HG03103 (cell line): Measurements from ENCODE around the gene PDIA5.
"Not testable (repeated sequence)": the region's sequence is repeated elsewhere in the genome, so short reads cannot be mapped to it uniquely, and the experiment has no call there.

Experiments
- ATAC-seq: cut with Tn5 transposase; IDR thresholded peaks from one replicate; pipeline ENCODE4 v1.9.1; 2021; ENCODE audit warnings: low read depth; ENCODE audit not compliant: unreplicated experiment

Gene PDIA5

DNA sequence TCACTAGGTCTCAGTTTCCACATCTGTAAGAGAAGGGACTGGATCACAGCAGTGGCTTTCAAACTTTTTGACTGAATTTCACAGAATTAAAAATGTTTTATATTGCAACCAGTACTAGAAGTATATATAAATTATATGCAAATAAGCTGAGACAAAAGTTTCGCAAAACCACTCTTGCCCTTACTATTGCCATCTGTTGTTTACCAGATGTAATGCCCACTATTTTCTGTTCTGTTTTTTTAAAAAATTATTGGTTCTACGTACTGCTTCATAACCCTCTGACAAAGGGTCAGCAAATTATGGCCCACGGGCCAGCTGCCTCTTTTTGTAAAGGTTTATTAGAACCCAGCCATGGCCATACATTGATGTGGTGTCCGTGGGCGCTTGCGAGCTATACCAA is 44.8 kb downstream of the PDIA5 start:
- ATAC-seq, result no peak

DNA sequence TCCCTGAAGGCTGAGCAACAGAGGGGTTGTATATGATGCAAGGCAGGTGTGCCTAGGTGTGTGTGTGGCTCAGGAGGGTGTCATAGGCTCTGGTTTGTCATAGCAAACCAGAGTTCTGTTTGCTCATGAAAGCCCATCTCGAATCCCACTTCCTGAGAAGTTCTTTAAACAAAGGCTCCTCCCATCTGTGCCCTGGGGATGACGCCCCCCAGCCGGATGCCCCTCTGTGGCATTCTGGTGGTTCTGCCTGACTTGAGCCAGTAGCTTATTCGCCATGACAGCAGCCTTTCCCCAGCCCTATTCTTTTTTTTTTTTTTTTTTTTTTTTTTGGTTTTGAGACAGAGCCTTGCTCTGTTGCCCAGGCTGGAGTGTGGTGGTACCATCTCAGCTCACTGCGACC is 45.4 kb downstream of the PDIA5 start:
- ATAC-seq, result no peak

DNA sequence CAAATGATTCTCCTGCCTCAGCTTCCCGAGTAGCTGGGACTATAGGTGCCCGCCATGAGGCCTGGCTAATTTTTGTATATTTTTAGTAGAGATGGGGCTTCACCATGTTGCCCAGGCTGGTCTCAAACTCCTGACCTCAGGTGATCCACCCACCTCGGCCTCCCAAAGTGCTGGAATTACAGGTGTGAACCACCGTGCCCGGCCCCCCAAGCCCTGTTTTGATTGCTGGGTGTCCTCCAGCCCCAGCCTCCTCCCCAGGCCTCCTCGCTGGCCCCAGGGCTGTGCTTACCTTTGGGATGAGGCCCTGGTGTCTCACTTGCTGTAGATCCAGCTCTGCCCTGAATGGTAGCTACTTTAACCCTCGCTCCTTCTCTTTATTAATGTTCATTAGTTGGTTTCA is 45.8 kb downstream of the PDIA5 start:
- ATAC-seq, result not testable (repeated sequence)

GRCh38 chr3:123113889-123114450 is 47.1 kb downstream of the PDIA5 start:
- ATAC-seq, result no peak

- no peak for ATAC-seq
These were observed 49.3 kb downstream of the PDIA5 start for GRCh38 chr3:123116116-123116515.

GRCh38 chr3:123119388-123119787 is 52.6 kb downstream of the PDIA5 start:
- ATAC-seq, result no peak

- no peak for ATAC-seq
These were observed 53.0 kb downstream of the PDIA5 start for GRCh38 chr3:123119802-123120201.

GRCh38 chr3:123120573-123120972 is 53.7 kb downstream of the PDIA5 start:
- ATAC-seq, result no peak

DNA sequence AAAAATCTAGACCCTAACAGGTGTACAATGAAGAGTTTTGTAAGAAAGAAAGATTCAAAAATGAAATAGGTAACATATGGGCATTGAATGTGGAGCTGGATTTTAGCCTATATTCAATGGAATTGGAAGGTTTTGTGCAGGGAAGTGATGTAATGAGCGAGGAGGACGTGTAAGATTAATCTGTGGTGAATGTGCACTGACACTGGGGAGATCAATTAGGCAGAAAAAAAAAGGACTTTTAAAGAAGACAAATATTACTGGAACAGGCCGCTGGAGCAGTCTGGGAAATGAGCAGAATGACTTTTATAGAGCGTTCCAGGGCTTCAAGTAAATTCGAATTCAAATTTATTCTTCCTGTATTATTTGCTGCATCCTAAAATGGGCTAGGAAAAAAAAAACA is 55.2 kb downstream of the PDIA5 start:
- ATAC-seq, result no peak

GRCh38 chr3:123122525-123123315 is 55.9 kb downstream of the PDIA5 start:
- no peak for ATAC-seq

DNA sequence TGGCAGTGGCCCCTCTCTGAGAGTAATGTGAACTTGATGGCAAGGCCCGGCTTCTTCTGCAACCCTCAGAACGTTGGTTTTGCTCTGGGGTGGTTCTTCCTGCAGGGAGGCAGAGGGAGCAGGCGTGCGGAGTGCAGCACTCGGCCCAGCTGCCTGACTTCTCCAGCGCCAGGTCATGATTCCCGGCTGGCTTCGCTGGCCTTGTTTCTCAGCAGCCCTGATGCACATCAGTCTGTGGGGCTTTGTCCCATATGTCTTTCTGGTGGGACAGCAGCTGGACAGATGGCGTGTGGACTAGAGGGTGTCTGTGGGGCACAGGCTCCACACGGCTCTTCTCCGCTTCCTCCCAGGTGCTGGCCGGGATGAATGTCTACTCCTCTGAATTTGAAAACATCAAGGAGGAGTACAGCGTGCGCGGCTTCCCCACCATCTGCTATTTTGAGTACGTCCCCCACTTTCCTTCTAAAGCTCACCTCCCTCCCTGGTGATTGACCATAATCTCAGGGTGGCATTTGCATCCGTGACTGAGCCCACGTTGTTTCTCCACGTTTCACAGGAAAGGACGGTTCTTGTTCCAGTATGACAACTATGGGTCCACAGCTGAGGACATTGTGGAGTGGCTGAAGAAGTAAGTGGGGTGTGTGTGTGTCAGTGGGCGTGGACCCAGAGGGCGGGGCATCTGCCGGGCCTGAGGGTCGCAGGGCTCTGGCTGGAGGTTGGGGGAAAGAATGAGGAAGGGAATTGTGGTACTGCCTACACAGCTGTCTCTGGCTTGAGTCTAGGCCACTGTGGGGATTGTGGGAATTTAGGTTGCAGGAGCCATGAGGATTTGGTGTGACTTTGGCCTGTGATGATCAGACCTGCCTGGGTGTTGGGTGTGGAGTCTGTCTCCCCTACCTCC is 57.1 kb downstream of the PDIA5 start:
- ATAC-seq, result no peak

- no peak for ATAC-seq
These were observed 58.1 kb downstream of the PDIA5 start for GRCh38 chr3:123124971-123125370.

DNA sequence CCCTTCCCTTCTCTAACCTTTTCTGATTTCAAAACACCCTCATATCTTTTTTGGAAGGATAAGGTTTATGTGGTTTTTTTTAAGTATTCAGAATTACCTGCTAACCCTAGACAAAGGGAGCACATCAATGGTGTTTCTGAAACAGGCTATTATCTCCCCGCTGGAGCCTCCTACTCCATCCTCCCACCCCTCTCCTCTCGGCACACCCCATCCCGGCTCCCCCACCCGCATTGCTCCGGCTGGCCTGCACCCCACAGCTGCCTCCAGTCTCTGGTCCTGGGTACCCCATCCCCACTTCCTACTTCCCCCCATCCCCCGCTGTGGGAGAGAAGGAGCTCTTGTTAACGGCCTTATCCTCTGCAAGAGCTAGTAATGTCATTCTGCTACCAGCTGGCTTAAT is 59.2 kb downstream of the PDIA5 start:
- ATAC-seq, result no peak

GRCh38 chr3:123126653-123127052 is 59.8 kb downstream of the PDIA5 start:
- ATAC-seq, result no peak

DNA sequence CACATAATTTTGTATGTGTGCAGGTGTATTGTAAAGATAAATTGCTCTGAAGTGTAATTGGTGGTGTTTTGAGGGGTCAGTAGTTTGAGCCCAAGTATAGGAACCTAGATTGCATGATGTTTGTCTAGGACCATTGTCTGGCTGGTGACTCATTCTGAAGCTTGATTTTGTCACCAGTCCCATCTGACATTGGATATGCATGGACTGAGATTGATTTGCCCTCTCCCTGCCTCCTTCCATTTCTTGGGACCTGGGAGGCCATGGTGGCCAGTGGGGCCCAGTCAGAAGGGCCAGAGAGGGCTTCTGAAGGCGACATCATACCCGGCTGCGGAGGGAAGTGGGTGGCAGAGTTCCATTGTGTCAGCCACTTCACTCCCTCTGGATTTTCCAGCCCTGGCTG is 62.3 kb downstream of the PDIA5 start:
- no peak for ATAC-seq

DNA sequence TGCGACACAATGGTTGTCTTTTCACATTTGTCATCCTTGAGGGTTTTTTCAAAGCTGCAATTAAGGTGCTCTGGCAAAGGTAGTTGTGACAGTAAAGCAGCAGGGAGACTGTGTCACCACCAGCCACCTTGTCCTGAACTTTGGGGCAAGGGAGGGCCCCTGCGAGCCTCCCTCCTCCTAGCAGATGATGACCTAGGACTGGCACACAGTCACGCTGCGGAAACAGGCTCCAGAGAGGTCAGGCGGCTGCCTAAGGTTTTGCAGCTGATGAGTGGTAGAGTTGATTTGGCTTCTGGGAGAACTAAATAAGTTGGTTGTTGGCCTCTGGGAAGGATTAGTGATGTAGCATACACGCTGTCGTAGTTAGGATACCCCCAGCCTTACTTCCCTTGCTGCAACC is 62.7 kb downstream of the PDIA5 start:
- ATAC-seq, result no peak

GRCh38 chr3:123130079-123130750 is 63.4 kb downstream of the PDIA5 start:
- no peak for ATAC-seq

- no peak for ATAC-seq
These were observed 67.8 kb downstream of the PDIA5 start for GRCh38 chr3:123134671-123135070.

- ATAC-seq, result no peak
These were observed 70.2 kb downstream of the PDIA5 start for GRCh38 chr3:123137001-123137400.

- ATAC-seq, result no peak
These were observed 72.1 kb downstream of the PDIA5 start for GRCh38 chr3:123138839-123139444.
